Brain microvascular endothelial cell (primary cell): Measurements from ENCODE around the gene CACNG4.

Source experiments
- DNase-seq: peaks from one replicate; pipeline ENCODE4 v3.0.0-alpha.2; 2020
- H3K27ac ChIP-seq: fragments of 250-450 bp; sonication (Bioruptor Pico); 2 replicates; pipeline ENCODE4 v1.5.1; 2020; ENCODE audit warnings: mild to moderate bottlenecking, moderate library complexity
- H3K27me3 ChIP-seq: fragments of 250-450 bp; sonication (Bioruptor Pico); replicated peaks from 2 replicates; pipeline ENCODE4 v1.5.1; 2020; ENCODE audit warnings: mild to moderate bottlenecking
- H3K36me3 ChIP-seq: fragments of 250-450 bp; sonication (Bioruptor Pico); replicated peaks from 2 replicates; pipeline ENCODE4 v1.5.1; 2020; ENCODE audit warnings: mild to moderate bottlenecking
- H3K4me3 ChIP-seq: 2 replicates; pipeline ENCODE4 v1.5.1; 2011; ENCODE audit warnings: low read depth, mild to moderate bottlenecking, control low read depth, low read length, moderate library complexity
- CTCF ChIP-seq: IDR thresholded peaks from 2 replicates; pipeline ENCODE4 v1.5.1; 2011; ENCODE audit warnings: low read depth, mild to moderate bottlenecking, moderate library complexity, low read length, control low read depth, inconsistent platforms; ENCODE audit errors: missing control alignments
- in situ Hi-C: cut with HindIII; loops from 2 replicates; pipeline ENCODE4 v1.10.0; 2017; ENCODE audit warnings: low sequenced_read_pairs, low pct_ligation_motif_present

The CACNG4 gene

GRCh38 chr17:67044940-67045339 lies 80.4 kb downstream of the CACNG4 start:
- H3K27me3 ChIP-seq: no peaks in the 10 kb centered on the region
- no peak overlapping the region for H3K4me3 ChIP-seq
- in situ Hi-C loops: no loop called here
- no peak for DNase-seq
- no peak overlapping the region for H3K27ac ChIP-seq
- TF ChIP-seq CTCF: no peak
- no peaks in the 10 kb centered on the region for H3K36me3 ChIP-seq

- DNase-seq: no peak
- no peak for TF ChIP-seq CTCF
- in situ Hi-C loops: no loop called here
- H3K4me3 ChIP-seq: no peak overlapping the region
- no peaks in the 10 kb centered on the region for H3K27me3 ChIP-seq
- H3K36me3 ChIP-seq: no peaks in the 10 kb centered on the region
- no peak overlapping the region for H3K27ac ChIP-seq
Observed at GRCh38 chr17:67046398-67046797, 81.9 kb downstream of the CACNG4 start.

- Histone ChIP-seq H3K36me3 (no peaks in the 10 kb centered on the region), H3K27me3 (no peaks in the 10 kb centered on the region), H3K4me3 (no peak overlapping the region), H3K27ac (no peak overlapping the region)
- in situ Hi-C loops: no loop called here
- no peak for TF ChIP-seq CTCF
- no peak for DNase-seq
Observed at GRCh38 chr17:67047382-67047781, 82.9 kb downstream of the CACNG4 start.

GRCh38 chr17:67049025-67049739 lies 84.7 kb downstream of the CACNG4 start:
- Histone ChIP-seq H3K27me3 (no peaks in the 10 kb centered on the region), H3K4me3 (no peak overlapping the region), H3K27ac (no peak overlapping the region), H3K36me3 (no peaks in the 10 kb centered on the region)
- DNase-seq: no peak
- TF ChIP-seq CTCF: no peak
- in situ Hi-C loops: no loop called here

- Histone ChIP-seq H3K27ac (no peak overlapping the region), H3K4me3 (no peak overlapping the region), H3K36me3 (no peaks in the 10 kb centered on the region), H3K27me3 (no peaks in the 10 kb centered on the region)
- in situ Hi-C loops: no loop called here
- no peak for TF ChIP-seq CTCF
- DNase-seq: no peak
Observed at GRCh38 chr17:67050066-67050465, 85.6 kb downstream of the CACNG4 start.

GRCh38 chr17:67050471-67051154 lies 86.1 kb downstream of the CACNG4 start:
- in situ Hi-C loops: no loop called here
- DNase-seq: no peak
- Histone ChIP-seq H3K4me3 (no peak overlapping the region), H3K27me3 (no peaks in the 10 kb centered on the region), H3K36me3 (no peaks in the 10 kb centered on the region), H3K27ac (no peak overlapping the region)
- TF ChIP-seq CTCF: no peak
